ENCODE measurements around the gene CEACAM18.
"Not testable (repeated sequence)": the region's sequence is repeated elsewhere in the genome, so short reads cannot be mapped to it uniquely, and the experiment has no call there.

Gene CEACAM18

GRCh38 chr19:51497666-51498065, 19.3 kb downstream of the CEACAM18 start:
- TF ChIP-seq CTCF (IDR thresholded peaks at IDR 0.05; ENCODE audit: low read depth, low read length, missing control alignments), result no peak
- no peak for DNase-seq (ENCODE audit: low read depth)
- H3K4me3 ChIP-seq (ENCODE audit: low read depth, low read length), result no peak overlapping the region
- in situ Hi-C loops (cut with HindIII; ENCODE audit: low sequenced_read_pairs), result no loop called here

GRCh38 chr19:51500931-51501330, 22.6 kb downstream of the CEACAM18 start:
- in situ Hi-C loops (cut with HindIII; ENCODE audit: low sequenced_read_pairs); DNase-seq (ENCODE audit: low read depth); H3K4me3 ChIP-seq (ENCODE audit: low read depth, low read length): not testable (repeated sequence)

- no peak for DNase-seq (ENCODE audit: low read depth)
- no peak for TF ChIP-seq CTCF (IDR thresholded peaks at IDR 0.05; ENCODE audit: low read depth, low read length, missing control alignments)
- no peak within 1 kb of the TSS for H3K4me3 ChIP-seq (ENCODE audit: low read depth, low read length)
- in situ Hi-C loops (cut with HindIII; ENCODE audit: low sequenced_read_pairs), result no loop called here
These were observed 23.4 kb downstream of the CEACAM18 start, which contains the start of gene SIGLEC12 for GRCh38 chr19:51501594-51502263. TSS of gene SIGLEC12 (minus strand) at chr19:51501800. CDS start at chr19:51501733, 67 bp downstream.

- no peak for DNase-seq (ENCODE audit: low read depth)
- no peak for TF ChIP-seq CTCF (IDR thresholded peaks at IDR 0.05; ENCODE audit: low read depth, low read length, missing control alignments)
- no peak overlapping the region for H3K4me3 ChIP-seq (ENCODE audit: low read depth, low read length)
- in situ Hi-C loops (cut with HindIII; ENCODE audit: low sequenced_read_pairs), result no loop called here
These were observed 25.0 kb downstream of the CEACAM18 start for GRCh38 chr19:51503286-51503817.

- TF ChIP-seq CTCF (IDR thresholded peaks at IDR 0.05; ENCODE audit: low read depth, low read length, missing control alignments), result no peak
- DNase-seq (ENCODE audit: low read depth), result no peak
- in situ Hi-C loops (cut with HindIII; ENCODE audit: low sequenced_read_pairs), result no loop called here
- no peak overlapping the region for H3K4me3 ChIP-seq (ENCODE audit: low read depth, low read length)
These were observed 25.6 kb downstream of the CEACAM18 start for GRCh38 chr19:51503896-51504295.

- TF ChIP-seq CTCF (IDR thresholded peaks at IDR 0.05; ENCODE audit: low read depth, low read length, missing control alignments), result no peak
- in situ Hi-C loops (cut with HindIII; ENCODE audit: low sequenced_read_pairs), result no loop called here
These were observed 27.6 kb downstream of the CEACAM18 start for GRCh38 chr19:51505904-51506303.

GRCh38 chr19:51507192-51507591, 28.9 kb downstream of the CEACAM18 start:
- no peak overlapping the region for H3K4me3 ChIP-seq (ENCODE audit: low read depth, low read length)
- no peak for DNase-seq (ENCODE audit: low read depth)
- no peak for TF ChIP-seq CTCF (IDR thresholded peaks at IDR 0.05; ENCODE audit: low read depth, low read length, missing control alignments)
- in situ Hi-C loops (cut with HindIII; ENCODE audit: low sequenced_read_pairs), result no loop called here

More at GRCh38 chr19:51505904-51506303, 27.6 kb downstream of the CEACAM18 start:
- H3K4me3 ChIP-seq (ENCODE audit: low read depth, low read length), result no peak overlapping the region
- DNase-seq (ENCODE audit: low read depth), result no peak

Data from astrocyte of the cerebellum (primary cell).